Trophoblast cell (in vitro differentiated cells and primary cell): Measurements from ENCODE around the gene GLUL.

Experiments
- DNase-seq, 2 donors: peaks; one replicate each; pipeline ENCODE4 v3.0.0-alpha.2; 2016
- H2AFZ ChIP-seq: 2 replicates; pipeline ENCODE4 v1.6.1; 2013; ENCODE audit warnings: low read length, moderate library complexity, mild to moderate bottlenecking; ENCODE audit not compliant: insufficient read depth, poor library complexity
- H2AK5ac ChIP-seq: 2 replicates; pipeline ENCODE4 v1.6.1; 2013; ENCODE audit warnings: mild to moderate bottlenecking, low read length
- H2BK120ac ChIP-seq: 2 replicates; pipeline ENCODE4 v1.6.1; 2013; ENCODE audit warnings: low read length, mild to moderate bottlenecking, moderate library complexity; ENCODE audit not compliant: insufficient read depth, poor library complexity
- H2BK12ac ChIP-seq: 2 replicates; pipeline ENCODE4 v1.6.1; 2013; ENCODE audit warnings: mild to moderate bottlenecking, low read length, moderate library complexity
- H2BK5ac ChIP-seq: 2 replicates; pipeline ENCODE4 v1.6.1; 2013; ENCODE audit warnings: low read length, low read depth, moderate library complexity, mild to moderate bottlenecking; ENCODE audit not compliant: poor library complexity
- H3K14ac ChIP-seq: 2 replicates; pipeline ENCODE4 v1.6.1; 2013; ENCODE audit warnings: mild to moderate bottlenecking, low read length
- H3K18ac ChIP-seq: 2 replicates; pipeline ENCODE4 v1.6.1; 2013; ENCODE audit warnings: mild to moderate bottlenecking, low read length
- H3K23ac ChIP-seq: 2 replicates; pipeline ENCODE4 v1.6.1; 2013; ENCODE audit warnings: low read length
- H3K27ac ChIP-seq: 2 replicates; pipeline ENCODE4 v1.5.1; 2013; ENCODE audit warnings: low read depth, mild to moderate bottlenecking, inconsistent platforms, low read length, moderate library complexity
- H3K27me3 ChIP-seq: 2 replicates; pipeline ENCODE4 v1.6.1; 2013; ENCODE audit warnings: inconsistent platforms, mild to moderate bottlenecking, low read length, moderate library complexity; ENCODE audit not compliant: insufficient read depth
- H3K36me3 ChIP-seq, 2 experiments: 1 replicate in 1 of 2; 2 replicates in 1 of 2; pipeline ENCODE4 v1.6.1; 2013; ENCODE audit warnings: low read length in 2 of 2, mild to moderate bottlenecking in 2 of 2, moderate library complexity in 1 of 2; ENCODE audit not compliant: insufficient read depth in 2 of 2, control insufficient read depth in 1 of 2
- H3K4ac ChIP-seq: 2 replicates; pipeline ENCODE4 v1.6.1; 2013; ENCODE audit warnings: low read depth, mild to moderate bottlenecking, low read length, moderate library complexity
- H3K4me1 ChIP-seq, 2 experiments: 1 replicate in 1 of 2; 2 replicates in 1 of 2; pipeline ENCODE4 v1.6.1; 2013; ENCODE audit warnings: low read length in 2 of 2, mild to moderate bottlenecking in 2 of 2, moderate library complexity in 1 of 2; ENCODE audit not compliant: insufficient read depth in 2 of 2, control insufficient read depth in 1 of 2
- H3K4me2 ChIP-seq: 2 replicates; pipeline ENCODE4 v1.6.1; 2013; ENCODE audit warnings: inconsistent platforms, mild to moderate bottlenecking, low read length, moderate library complexity
- H3K4me3 ChIP-seq: 2 replicates; pipeline ENCODE4 v1.5.1; 2013; ENCODE audit warnings: mild to moderate bottlenecking, low read depth, low read length, inconsistent platforms
- H3K79me1 ChIP-seq: one replicate; pipeline ENCODE4 v1.6.1; 2013; ENCODE audit warnings: low read length
- H3K79me2 ChIP-seq: 2 replicates; pipeline ENCODE4 v1.6.1; 2013; ENCODE audit warnings: low read length, mild to moderate bottlenecking; ENCODE audit not compliant: control insufficient read depth, insufficient read depth, poor library complexity
- H3K9ac ChIP-seq: 2 replicates; pipeline ENCODE4 v1.6.1; 2013; ENCODE audit warnings: mild to moderate bottlenecking, low read length
- H3K9me3 ChIP-seq: 2 replicates; pipeline ENCODE4 v1.6.1; 2013; ENCODE audit warnings: low read depth, mild to moderate bottlenecking, control low read depth, inconsistent platforms, low read length; ENCODE audit not compliant: insufficient read depth
- H4K12ac ChIP-seq: 2 replicates; pipeline ENCODE4 v1.6.1; 2013; ENCODE audit warnings: low read depth, mild to moderate bottlenecking, low read length, moderate library complexity
- H4K8ac ChIP-seq: 2 replicates; pipeline ENCODE4 v1.6.1; 2013; ENCODE audit warnings: low read depth, mild to moderate bottlenecking, low read length, moderate library complexity
- H4K91ac ChIP-seq: one replicate; pipeline ENCODE4 v1.6.1; 2013; ENCODE audit warnings: low read depth, mild to moderate bottlenecking, low read length, moderate library complexity
- WGBS: extraction: QIAGEN DNeasy Blood & Tissue Kit; methylation state at CpG from one replicate; pipeline ENCODE4 v1.1.7; 2013; ENCODE audit warnings: missing lambda C conversion rate; ENCODE audit not compliant: insufficient read length, insufficient coverage; ENCODE audit errors: extremely low coverage; 5-methylcytosine and 5-hydroxymethylcytosine counted together

Gene GLUL

DNA sequence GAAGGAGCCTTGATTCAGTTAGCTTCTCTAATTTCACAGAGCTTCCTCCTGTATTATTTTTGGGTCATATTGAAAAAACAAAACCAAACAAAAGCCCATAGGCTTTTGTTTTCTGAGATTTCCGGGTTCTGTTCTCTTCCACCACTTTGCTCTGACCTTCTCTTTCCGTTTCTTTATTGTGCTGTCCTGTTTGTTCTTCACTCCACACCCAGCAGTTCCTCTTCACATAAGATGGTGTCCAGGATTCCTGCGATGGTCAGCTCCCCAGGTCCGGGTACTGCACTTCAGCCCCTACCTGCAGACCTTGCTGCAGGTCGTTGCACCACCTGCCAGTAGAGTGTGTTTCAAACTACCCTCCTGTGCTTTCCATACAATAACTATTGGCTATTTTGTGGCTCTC, 44.6 kb downstream of the GLUL start:
- peak in 1 of 2 donors; percentile 31 for DNase-seq
- Histone ChIP-seq H2BK120ac (no peak overlapping the region), H3K36me3 (no peaks in the 10 kb centered on the region), H3K79me1 (no peaks in the 10 kb centered on the region), H2BK5ac (no peak overlapping the region), H3K27me3 (no peaks in the 10 kb centered on the region), H3K23ac (no peak overlapping the region), H3K4me1 (no peaks in the 10 kb centered on the region), H3K14ac (no peak overlapping the region), H2BK12ac (no peak overlapping the region), H4K8ac (no peak overlapping the region), H3K9me3 (no peaks in the 10 kb centered on the region), H2AK5ac (no peak overlapping the region), H3K27ac (no peak overlapping the region), H3K4ac (no peak overlapping the region), H3K18ac (no peak overlapping the region), H3K79me2 (no peaks in the 10 kb centered on the region), H3K9ac (no peak overlapping the region), H2AFZ (no peak overlapping the region), H4K12ac (no peak overlapping the region), H3K4me2 (no peak overlapping the region), H4K91ac (no peak overlapping the region), H3K4me3 (no peak overlapping the region)
- WGBS, result no CpG with 5 or more reads among the region's 5 CpGs

DNA sequence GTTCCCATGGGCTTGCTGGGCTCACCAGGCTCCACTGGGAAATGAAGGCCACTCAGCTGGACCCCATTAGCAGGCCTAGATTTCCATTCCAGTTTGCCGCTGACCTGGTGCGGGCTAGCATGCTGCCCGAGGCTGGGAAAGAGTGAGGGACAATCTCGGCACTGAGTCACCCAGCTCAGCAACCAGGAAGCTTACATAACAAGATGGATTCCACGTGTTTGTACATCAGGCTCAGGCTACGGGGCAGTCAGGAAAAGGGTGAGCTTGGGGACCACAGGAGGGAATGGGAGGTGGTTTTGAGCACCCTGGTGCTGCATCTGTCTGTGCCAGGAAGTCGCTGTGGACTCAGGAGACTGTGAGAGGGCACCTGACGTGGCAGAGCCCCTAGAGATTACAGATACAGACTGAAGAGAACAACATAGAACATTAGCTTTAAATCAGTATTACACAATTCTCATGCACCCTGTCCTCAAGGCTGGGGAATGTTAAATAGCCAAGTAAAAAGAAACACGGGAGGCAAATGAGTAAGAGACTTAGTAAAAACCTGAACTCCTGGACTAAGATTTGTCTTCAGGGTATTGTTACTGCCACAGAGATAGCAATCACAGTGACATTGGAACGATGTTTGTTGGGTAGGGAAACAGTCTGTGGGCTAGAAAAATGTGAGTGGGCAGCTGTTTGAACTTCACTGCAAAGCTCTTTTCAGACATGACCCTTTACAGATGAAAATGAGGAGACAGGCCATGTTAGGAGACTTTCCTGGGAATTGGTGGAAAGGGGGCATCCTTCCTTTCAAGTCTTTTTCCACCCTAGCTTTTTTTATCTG, 51.1 kb downstream of the GLUL start:
- no peak overlapping the region for H2AK5ac ChIP-seq
- no peak overlapping the region for H3K9ac ChIP-seq
- peak overlapping the region; percentile 62 for H2AFZ ChIP-seq
- H4K8ac ChIP-seq, result no peak overlapping the region
- no CpG with 5 or more reads among the region's 10 CpGs for WGBS
- H2BK12ac ChIP-seq, result no peak overlapping the region
- H4K91ac ChIP-seq, result no peak overlapping the region
- no peak overlapping the region for H3K4me3 ChIP-seq
- H3K79me1 ChIP-seq, result no peaks in the 10 kb centered on the region
- peak overlapping the region; percentile 70 for H3K27ac ChIP-seq
- H3K27me3 ChIP-seq, result no peaks in the 10 kb centered on the region
- H3K36me3 ChIP-seq, result no peaks in the 10 kb centered on the region
- no peak overlapping the region for H3K18ac ChIP-seq
- DNase-seq, result peak; percentile 90 to 92
- H3K4ac ChIP-seq, result no peak overlapping the region
- no peak overlapping the region for H2BK120ac ChIP-seq
- H3K79me2 ChIP-seq, result no peaks in the 10 kb centered on the region
- H4K12ac ChIP-seq, result no peak overlapping the region
- no peak overlapping the region for H2BK5ac ChIP-seq
- no peak overlapping the region for H3K23ac ChIP-seq
- H3K4me1 ChIP-seq, result peaks cover 3 to 4% of the 10 kb centered on the region in 2 experiments
- no peak overlapping the region for H3K14ac ChIP-seq
- no peaks in the 10 kb centered on the region for H3K9me3 ChIP-seq
- no peak overlapping the region for H3K4me2 ChIP-seq

DNA sequence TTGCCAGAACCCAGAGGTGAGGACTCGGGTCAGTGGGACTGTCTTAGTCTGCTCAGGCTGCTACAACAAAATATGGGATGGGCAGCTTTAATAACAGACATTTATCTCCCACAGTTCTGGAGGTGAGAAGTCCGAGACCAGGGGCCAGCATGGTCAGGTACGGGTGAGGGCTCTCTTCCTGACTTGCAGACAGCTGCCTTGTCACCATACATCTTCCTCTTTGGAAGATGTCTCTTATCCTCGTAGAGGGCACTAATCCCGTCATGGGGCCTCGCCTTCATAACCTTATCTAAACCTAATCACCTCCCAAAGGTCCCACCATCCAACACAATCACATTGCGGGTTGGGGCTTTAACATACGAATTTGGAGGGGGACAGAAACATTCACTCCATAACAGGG, 51.9 kb downstream of the GLUL start:
- H3K79me1 ChIP-seq, result no peaks in the 10 kb centered on the region
- H3K9ac ChIP-seq, result no peak overlapping the region
- no peak overlapping the region for H2AFZ ChIP-seq
- H3K4me3 ChIP-seq, result no peak overlapping the region
- no peak overlapping the region for H3K14ac ChIP-seq
- H2BK5ac ChIP-seq, result no peak overlapping the region
- H3K9me3 ChIP-seq, result no peaks in the 10 kb centered on the region
- no peaks in the 10 kb centered on the region for H3K36me3 ChIP-seq
- DNase-seq, result peak in 1 of 2 donors; percentile 15
- no peak overlapping the region for H4K8ac ChIP-seq
- no CpG with 5 or more reads among the region's 8 CpGs for WGBS
- H3K4ac ChIP-seq, result no peak overlapping the region
- H2BK12ac ChIP-seq, result no peak overlapping the region
- no peaks in the 10 kb centered on the region for H3K27me3 ChIP-seq
- no peak overlapping the region for H4K12ac ChIP-seq
- H3K18ac ChIP-seq, result no peak overlapping the region
- no peaks in the 10 kb centered on the region for H3K79me2 ChIP-seq
- no peak overlapping the region for H3K4me2 ChIP-seq
- H3K4me1 ChIP-seq, result peaks cover 3 to 4% of the 10 kb centered on the region in 2 experiments
- H3K23ac ChIP-seq, result no peak overlapping the region
- H2AK5ac ChIP-seq, result no peak overlapping the region
- H4K91ac ChIP-seq, result no peak overlapping the region
- H3K27ac ChIP-seq, result no peak overlapping the region
- no peak overlapping the region for H2BK120ac ChIP-seq

DNA sequence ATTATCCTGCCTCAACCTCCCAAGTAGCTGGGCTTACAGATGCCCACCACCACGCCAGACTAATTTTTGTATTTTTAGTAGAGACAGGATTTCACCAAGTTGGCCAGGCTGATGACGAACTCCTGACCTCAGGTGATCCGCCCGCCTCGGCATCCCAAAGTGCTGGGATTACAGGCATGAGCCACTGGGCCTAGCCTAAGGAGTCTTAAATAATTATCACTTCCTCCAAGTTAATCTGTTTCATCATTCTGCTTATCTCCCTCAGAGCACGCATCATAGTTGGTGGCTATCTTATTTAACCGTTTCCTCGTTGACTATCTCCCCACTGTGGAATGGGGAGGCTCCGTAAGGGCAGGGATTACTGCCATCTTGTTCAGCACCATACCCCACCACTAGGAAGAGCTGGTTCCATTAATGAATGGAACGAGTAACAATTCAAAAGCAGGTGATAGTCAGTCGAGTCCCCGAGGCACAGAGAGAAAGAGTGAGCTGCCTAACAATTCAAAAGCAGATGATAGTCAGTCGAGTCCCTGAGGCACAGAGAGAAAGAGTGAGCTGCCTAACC, 52.7 kb downstream of the GLUL start:
- Histone ChIP-seq H3K79me2 (no peaks in the 10 kb centered on the region), H2BK12ac (no peak overlapping the region), H3K4me3 (no peak overlapping the region), H3K4me2 (no peak overlapping the region), H3K4me1 (peaks cover 3 to 7% of the 10 kb centered on the region in 2 experiments), H3K27me3 (no peaks in the 10 kb centered on the region), H2BK5ac (no peak overlapping the region), H3K79me1 (no peaks in the 10 kb centered on the region), H3K18ac (no peak overlapping the region), H3K4ac (no peak overlapping the region), H2BK120ac (no peak overlapping the region), H3K23ac (no peak overlapping the region), H3K27ac (no peak overlapping the region), H3K14ac (no peak overlapping the region), H2AK5ac (no peak overlapping the region), H3K9ac (no peak overlapping the region), H4K8ac (no peak overlapping the region), H2AFZ (no peak overlapping the region), H4K12ac (no peak overlapping the region), H4K91ac (no peak overlapping the region), H3K9me3 (no peaks in the 10 kb centered on the region), H3K36me3 (no peaks in the 10 kb centered on the region)
- WGBS, result no CpG with 5 or more reads among the region's 13 CpGs
- DNase-seq, result peak; percentile 78 to 87
